ENCODE measurements around the gene HAUS8.

DNA sequence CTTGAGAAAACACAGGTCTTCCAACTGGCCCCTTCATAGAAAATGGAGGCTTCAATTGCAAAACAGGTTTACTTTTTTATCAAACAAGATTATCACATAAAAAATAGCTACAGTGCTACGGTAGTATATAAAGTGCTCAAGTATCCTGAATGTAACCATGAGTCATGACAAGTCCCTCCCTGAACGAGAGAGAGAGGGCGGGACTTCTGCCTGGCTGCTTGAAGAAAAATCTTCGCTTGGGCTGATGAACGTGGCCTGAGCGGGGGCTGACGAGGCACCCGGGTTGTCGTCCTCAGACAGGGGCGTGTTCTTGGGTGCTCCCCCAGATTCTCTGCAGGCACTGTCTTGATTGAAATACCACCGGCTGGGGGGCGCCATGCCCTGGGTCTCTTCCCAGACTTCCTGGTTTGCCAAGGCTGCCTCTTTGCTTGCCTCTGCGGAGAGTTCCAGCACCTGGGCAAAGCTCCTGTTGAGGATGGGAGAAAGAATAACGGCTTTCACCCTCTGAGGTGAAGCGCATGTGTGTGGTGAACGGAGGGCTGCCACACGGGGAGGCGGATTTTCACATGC lies 25.5 kb downstream of the HAUS8 start:
- TF ChIP-seq, protein P1, sequence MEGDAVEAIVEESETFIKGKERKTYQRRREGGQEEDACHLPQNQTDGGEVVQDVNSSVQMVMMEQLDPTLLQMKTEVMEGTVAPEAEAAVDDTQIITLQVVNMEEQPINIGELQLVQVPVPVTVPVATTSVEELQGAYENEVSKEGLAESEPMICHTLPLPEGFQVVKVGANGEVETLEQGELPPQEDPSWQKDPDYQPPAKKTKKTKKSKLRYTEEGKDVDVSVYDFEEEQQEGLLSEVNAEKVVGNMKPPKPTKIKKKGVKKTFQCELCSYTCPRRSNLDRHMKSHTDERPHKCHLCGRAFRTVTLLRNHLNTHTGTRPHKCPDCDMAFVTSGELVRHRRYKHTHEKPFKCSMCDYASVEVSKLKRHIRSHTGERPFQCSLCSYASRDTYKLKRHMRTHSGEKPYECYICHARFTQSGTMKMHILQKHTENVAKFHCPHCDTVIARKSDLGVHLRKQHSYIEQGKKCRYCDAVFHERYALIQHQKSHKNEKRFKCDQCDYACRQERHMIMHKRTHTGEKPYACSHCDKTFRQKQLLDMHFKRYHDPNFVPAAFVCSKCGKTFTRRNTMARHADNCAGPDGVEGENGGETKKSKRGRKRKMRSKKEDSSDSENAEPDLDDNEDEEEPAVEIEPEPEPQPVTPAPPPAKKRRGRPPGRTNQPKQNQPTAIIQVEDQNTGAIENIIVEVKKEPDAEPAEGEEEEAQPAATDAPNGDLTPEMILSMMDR (IDR thresholded peaks at IDR 0.05; ENCODE audit: low read depth, low read length, poor library complexity, severe bottlenecking): no peak
- no peak for TF ChIP-seq EZH2phosphoT487 (IDR thresholded peaks at IDR 0.05; ENCODE audit: borderline replicate concordance, low read length)
